GM19395 (cell line): ENCODE measurements around the gene PCBD1.

Experiments
- ATAC-seq: cut with Tn5 transposase; IDR thresholded peaks from one replicate; pipeline ENCODE4 v1.9.1; 2021; ENCODE audit warnings: mild to moderate bottlenecking, moderate library complexity; ENCODE audit not compliant: unreplicated experiment

PCBD1 gene

GRCh38 chr10:70905071-70906021 lies 17.0 kb upstream of the PCBD1 start:
- ATAC-seq, result no peak

DNA sequence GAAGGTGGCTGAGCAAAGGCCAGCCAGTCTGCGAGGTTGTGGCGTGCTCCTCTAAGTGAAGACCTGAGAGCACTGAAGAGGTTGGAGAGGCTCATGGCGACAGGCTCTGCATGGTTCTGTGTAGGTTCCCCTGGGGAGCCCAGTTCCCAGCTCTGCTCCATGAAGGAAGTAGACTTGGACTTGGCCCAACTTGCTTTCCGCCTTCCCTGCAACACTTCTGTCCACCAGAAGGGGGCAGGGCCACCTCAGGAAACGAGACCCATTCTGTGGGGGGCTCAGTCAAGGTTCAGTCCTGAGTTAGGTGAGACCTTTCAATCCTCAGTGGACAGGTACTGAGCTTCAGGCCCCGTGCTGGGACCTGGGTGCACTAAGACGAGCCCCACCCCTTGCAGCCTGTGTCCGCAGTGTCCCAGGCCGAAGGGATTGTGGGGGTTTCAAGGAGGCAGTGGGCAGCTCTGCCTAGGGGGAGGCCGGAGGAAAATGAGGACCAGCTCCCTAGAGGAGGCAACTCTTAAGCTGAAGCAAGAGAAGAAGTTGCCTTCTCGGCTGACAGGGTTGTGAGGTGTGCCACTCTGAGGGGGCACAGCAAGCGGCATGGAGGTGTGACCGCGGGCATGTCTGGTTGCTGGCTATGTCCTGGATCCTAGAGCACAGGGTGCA lies 15.0 kb upstream of the PCBD1 start:
- ATAC-seq, result no peak

DNA sequence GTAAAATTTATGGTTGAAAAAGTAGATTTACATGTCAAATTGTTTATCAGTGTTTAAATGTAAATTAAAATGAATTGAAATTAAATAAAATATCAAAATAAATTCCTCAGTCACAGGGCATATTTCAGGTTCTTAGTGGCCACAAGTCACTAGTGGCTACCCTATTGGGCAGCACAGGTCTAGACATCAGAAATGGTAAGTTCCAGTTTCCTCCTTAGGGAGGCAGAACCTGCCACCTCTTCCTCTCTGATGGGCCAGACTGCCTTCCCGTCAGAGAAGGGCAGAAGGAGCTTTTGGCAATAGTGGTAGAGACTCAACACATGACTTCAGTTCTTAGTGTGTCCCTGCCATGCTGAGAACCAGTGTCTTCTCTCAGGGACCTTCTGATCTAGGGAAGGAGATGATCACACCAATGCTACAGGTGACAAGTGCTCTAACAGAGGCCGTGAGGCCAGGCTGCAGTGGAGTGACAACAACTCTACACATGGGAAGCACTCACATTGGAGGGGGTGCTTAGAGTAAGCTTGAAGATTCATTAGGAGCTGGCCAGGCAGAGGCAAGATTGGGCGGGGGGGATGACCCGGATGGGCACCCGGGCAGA lies 14.4 kb upstream of the PCBD1 start:
- no peak for ATAC-seq

GRCh38 chr10:70901276-70901878 lies 13.0 kb upstream of the PCBD1 start:
- no peak for ATAC-seq

GRCh38 chr10:70899096-70899495 lies 10.7 kb upstream of the PCBD1 start:
- no peak for ATAC-seq

- ATAC-seq, result no peak
Measured at GRCh38 chr10:70898687-70899086, 10.3 kb upstream of the PCBD1 start.

- ATAC-seq, result no peak
Measured at GRCh38 chr10:70896551-70896950, 8.2 kb upstream of the PCBD1 start.

- no peak for ATAC-seq
Measured at GRCh38 chr10:70894416-70894815, 6.1 kb upstream of the PCBD1 start.

DNA sequence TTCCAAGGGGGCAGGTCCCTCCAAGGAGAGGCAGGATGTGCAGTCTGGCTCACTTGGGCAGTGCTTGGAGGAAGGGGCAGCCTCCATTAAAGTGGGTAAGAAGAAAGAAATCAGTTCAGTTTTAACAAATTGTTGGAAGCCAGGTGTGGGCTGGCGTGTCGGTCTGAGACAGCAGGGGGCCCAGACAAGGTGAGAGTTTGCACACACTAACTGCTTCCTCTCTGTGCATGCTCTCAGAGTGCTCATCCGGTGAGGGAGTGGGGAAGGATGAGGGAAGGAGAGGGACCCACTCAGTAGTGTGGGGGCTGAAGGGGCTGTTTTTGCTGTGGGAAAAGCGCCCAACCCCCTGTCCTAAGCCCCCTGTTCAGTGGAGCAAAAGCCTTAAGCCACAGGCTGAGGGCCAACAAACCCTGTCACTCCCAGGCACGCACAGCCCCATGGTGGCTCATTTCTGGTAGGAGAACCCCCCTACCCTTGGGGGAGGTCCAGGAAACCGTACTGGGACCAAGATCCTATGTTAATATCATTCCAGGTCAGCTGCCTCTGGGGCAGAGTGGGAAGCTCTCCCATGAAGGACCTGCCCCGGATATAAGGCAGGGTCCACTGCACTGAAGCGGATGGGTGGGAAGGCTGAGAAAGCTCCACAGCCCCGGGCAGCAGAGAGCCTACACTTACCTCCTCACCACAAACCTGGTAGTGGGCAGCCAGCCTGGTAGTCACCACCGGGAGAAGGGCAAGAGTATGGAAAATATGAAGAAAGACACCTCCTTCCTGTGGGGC lies 5.1 kb upstream of the PCBD1 start:
- no peak for ATAC-seq

DNA sequence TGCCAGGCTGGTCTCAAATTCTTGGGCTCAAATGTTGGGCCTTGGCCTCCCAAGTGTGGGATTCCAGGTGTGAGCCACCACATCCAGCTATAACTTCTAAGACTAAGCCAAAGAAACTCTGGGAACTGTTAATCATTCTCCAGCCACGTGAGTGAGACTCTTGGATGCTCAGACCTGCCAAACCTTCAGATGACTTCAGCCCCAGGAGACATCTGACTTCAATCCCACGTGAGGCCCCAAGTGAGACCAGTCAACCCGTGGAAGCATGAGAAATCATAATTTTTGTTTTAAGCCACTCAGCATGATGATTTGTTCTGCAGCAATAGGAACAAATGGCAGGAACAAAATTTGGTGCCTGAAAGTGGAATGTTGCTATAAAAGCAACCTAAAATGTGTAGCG lies 4.3 kb upstream of the PCBD1 start:
- no peak for ATAC-seq

DNA sequence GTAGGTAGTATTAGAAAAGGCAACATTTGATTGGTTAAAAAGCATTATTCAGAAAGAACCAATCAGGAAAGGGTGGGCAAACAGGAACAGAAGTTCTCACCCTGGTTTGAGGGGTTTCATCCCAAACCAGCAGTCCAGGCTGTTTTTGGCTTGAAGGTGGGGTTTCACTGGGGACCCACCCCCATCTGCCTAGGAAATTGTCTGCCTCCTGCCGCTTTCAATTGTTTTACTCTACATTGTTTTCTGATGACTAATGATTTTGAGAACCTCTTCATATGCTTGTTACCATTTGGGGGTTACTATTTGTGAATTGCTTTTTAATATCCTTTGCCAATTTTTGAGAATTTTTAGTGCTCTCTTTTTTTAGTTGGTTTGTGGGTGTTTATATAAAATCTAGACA lies 3.3 kb upstream of the PCBD1 start:
- ATAC-seq, result no peak

DNA sequence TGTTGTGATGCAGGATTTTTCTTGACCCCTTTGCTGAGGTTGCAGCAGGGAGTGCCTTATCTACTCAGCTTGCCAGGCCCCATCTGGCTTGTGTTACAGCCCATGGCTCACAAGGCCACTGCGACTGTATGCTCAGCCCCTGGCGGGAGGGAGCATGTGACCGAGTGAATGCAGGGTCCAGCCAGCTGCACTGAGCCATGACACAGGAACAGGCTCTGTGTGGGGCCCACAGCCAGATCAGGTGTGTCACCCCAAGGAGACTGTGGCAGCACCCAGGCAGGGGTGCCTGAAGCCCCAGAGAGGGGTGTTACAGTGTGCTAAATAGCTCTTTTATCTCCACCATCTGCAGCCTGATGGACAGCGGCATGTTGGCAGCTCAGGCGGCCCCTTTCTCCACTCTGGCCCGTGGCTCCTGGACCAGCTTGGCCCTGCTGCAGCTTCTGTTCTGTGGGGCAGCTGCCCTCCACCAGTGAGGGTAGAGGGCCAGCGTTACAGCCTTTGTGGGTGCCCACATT lies 2.6 kb upstream of the PCBD1 start:
- ATAC-seq, result no peak

GRCh38 chr10:70889291-70889690 lies 926 bp upstream of the PCBD1 start:
- ATAC-seq, result no peak

- ATAC-seq, result no peak
Measured at GRCh38 chr10:70886921-70887665, 1.3 kb downstream of the PCBD1 start.

GRCh38 chr10:70885931-70886903 lies 2.1 kb downstream of the PCBD1 start:
- no peak for ATAC-seq

- no peak for ATAC-seq
Measured at GRCh38 chr10:70885481-70885880, 2.9 kb downstream of the PCBD1 start.

DNA sequence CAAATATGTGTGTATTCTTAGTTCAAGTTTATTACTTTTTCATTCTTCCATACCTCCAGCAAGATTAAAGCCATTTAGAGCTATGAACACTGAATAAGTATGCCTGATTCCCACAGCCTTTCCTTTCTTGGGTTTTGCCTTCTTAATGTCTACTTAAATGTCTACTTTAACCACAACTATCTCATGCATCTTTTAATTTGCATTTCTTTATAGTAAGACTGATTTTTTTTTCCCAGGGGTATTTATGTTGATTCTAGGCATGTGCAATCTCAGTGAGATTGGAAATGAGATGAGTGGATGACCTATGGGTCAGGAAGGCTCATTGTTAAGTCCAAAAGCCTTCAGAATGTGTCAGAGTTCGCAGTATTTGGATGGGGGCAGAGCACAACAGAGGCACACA lies 3.6 kb downstream of the PCBD1 start:
- ATAC-seq, result no peak

DNA sequence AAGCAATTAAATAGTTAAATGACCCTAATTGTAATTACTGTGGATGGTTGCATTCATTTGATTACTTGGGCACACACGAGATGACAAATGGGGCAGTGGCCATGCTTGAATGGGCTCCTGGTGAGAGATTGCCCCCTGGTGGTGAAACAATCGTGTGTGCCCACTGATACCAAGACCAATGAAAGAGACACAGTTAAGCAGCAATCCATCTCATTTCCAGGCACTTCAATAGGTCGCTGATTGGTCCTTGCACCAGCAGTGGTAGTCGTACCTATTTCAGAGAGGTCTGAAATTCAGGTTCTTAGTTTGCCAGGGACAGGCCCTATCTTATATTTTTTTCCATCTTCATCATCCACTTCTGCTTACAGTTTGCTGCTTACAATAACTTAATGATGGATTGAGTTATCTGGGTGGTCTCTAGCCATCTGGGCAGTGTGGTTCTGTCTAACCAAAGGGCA lies 8.3 kb downstream of the PCBD1 start:
- ATAC-seq, result no peak
